Stimulated activated naive CD8-positive, alpha-beta T cell treated with anti-CD3 and anti-CD28 coated beads, Interleukin-15, Interleukin-2, amounts not matched to agents 100 ng/mL and 50 ng/mL, for 24 hours (primary cell): ENCODE data around the gene RSAD1.

ENCODE experiments used
- H3K27ac Mint-ChIP-seq: one replicate; pipeline ENCODE4 v1.8.0; 2021; ENCODE audit warnings: mild to moderate bottlenecking, mixed read lengths
- H3K27me3 Mint-ChIP-seq: one replicate; pipeline ENCODE4 v1.8.0; 2021; ENCODE audit warnings: mixed read lengths
- H3K36me3 Mint-ChIP-seq: one replicate; pipeline ENCODE4 v1.8.0; 2021; ENCODE audit warnings: low read depth, mixed read lengths
- H3K4me1 Mint-ChIP-seq: one replicate; pipeline ENCODE4 v1.8.0; 2021; ENCODE audit warnings: low read depth, mixed read lengths
- H3K4me3 Mint-ChIP-seq: one replicate; pipeline ENCODE4 v1.8.0; 2021; ENCODE audit warnings: mild to moderate bottlenecking, mixed read lengths
- H3K9me3 Mint-ChIP-seq: one replicate; pipeline ENCODE4 v1.8.0; 2021; ENCODE audit warnings: mixed read lengths

RSAD1 gene

GRCh38 chr17:50478391-50479381 lies at the start of gene RSAD1:
TSS of gene RSAD1 (plus strand) at chr17:50478860. CDS start at chr17:50478885, 25 bp downstream.
- Mint-ChIP-seq H3K9me3 (no peaks in the 10 kb centered on the region), H3K27ac (peak within 1 kb of the TSS; percentile 95), H3K4me3 (peak within 1 kb of the TSS; percentile 91), H3K36me3 (peaks cover 4% of the 10 kb centered on the region), H3K27me3 (peaks cover 4% of the 10 kb centered on the region), H3K4me1 (peaks cover 30% of the 10 kb centered on the region)

GRCh38 chr17:50429793-50430192 lies 48.9 kb upstream of the RSAD1 start:
- Mint-ChIP-seq H3K9me3 (no peaks in the 10 kb centered on the region), H3K27me3 (no peaks in the 10 kb centered on the region), H3K27ac (no peak overlapping the region), H3K4me3 (no peak overlapping the region), H3K4me1 (peaks cover 17% of the 10 kb centered on the region), H3K36me3 (no peaks in the 10 kb centered on the region)

- H3K36me3 Mint-ChIP-seq = no peaks in the 10 kb centered on the region
- H3K4me1 Mint-ChIP-seq = peaks cover 14% of the 10 kb centered on the region
- H3K4me3 Mint-ChIP-seq = no peak overlapping the region
- no peaks in the 10 kb centered on the region for H3K27me3 Mint-ChIP-seq
- no peak overlapping the region for H3K27ac Mint-ChIP-seq
- no peaks in the 10 kb centered on the region for H3K9me3 Mint-ChIP-seq
Observed at GRCh38 chr17:50430821-50431618, 47.6 kb upstream of the RSAD1 start.

- H3K36me3 Mint-ChIP-seq = no peaks in the 10 kb centered on the region
- no peak overlapping the region for H3K27ac Mint-ChIP-seq
- no peaks in the 10 kb centered on the region for H3K9me3 Mint-ChIP-seq
- H3K4me3 Mint-ChIP-seq = no peak overlapping the region
- no peaks in the 10 kb centered on the region for H3K27me3 Mint-ChIP-seq
- H3K4me1 Mint-ChIP-seq = peaks cover 7% of the 10 kb centered on the region
Observed at GRCh38 chr17:50432125-50432762, 46.4 kb upstream of the RSAD1 start.

GRCh38 chr17:50437409-50437808 lies 41.3 kb upstream of the RSAD1 start:
- Mint-ChIP-seq H3K4me3 (no peak overlapping the region), H3K4me1 (no peaks in the 10 kb centered on the region), H3K36me3 (peaks cover 4% of the 10 kb centered on the region), H3K27me3 (no peaks in the 10 kb centered on the region), H3K9me3 (no peaks in the 10 kb centered on the region), H3K27ac (no peak overlapping the region)

- Mint-ChIP-seq H3K36me3 (peaks cover 4% of the 10 kb centered on the region), H3K9me3 (no peaks in the 10 kb centered on the region), H3K27me3 (no peaks in the 10 kb centered on the region), H3K4me1 (no peaks in the 10 kb centered on the region), H3K27ac (no peak overlapping the region), H3K4me3 (no peak overlapping the region)
Observed at GRCh38 chr17:50439008-50439407, 39.7 kb upstream of the RSAD1 start.

- H3K27ac Mint-ChIP-seq = no peak overlapping the region
- H3K4me3 Mint-ChIP-seq = no peak overlapping the region
- no peaks in the 10 kb centered on the region for H3K4me1 Mint-ChIP-seq
- no peaks in the 10 kb centered on the region for H3K27me3 Mint-ChIP-seq
- peaks cover 4% of the 10 kb centered on the region for H3K36me3 Mint-ChIP-seq
- H3K9me3 Mint-ChIP-seq = no peaks in the 10 kb centered on the region
Observed at GRCh38 chr17:50440172-50440837, 38.4 kb upstream of the RSAD1 start.

- H3K36me3 Mint-ChIP-seq = peaks cover 4% of the 10 kb centered on the region
- no peaks in the 10 kb centered on the region for H3K9me3 Mint-ChIP-seq
- H3K4me1 Mint-ChIP-seq = no peaks in the 10 kb centered on the region
- no peaks in the 10 kb centered on the region for H3K27me3 Mint-ChIP-seq
- H3K27ac Mint-ChIP-seq = no peak overlapping the region
- H3K4me3 Mint-ChIP-seq = no peak overlapping the region
Observed at GRCh38 chr17:50440838-50441829, 37.5 kb upstream of the RSAD1 start.

- H3K4me1 Mint-ChIP-seq = no peaks in the 10 kb centered on the region
- H3K36me3 Mint-ChIP-seq = peaks cover 4% of the 10 kb centered on the region
- H3K4me3 Mint-ChIP-seq = no peak overlapping the region
- H3K27ac Mint-ChIP-seq = no peak overlapping the region
- no peaks in the 10 kb centered on the region for H3K27me3 Mint-ChIP-seq
- H3K9me3 Mint-ChIP-seq = no peaks in the 10 kb centered on the region
Observed at GRCh38 chr17:50443505-50443974, 35.1 kb upstream of the RSAD1 start.

GRCh38 chr17:50444841-50445715 lies 33.6 kb upstream of the RSAD1 start:
- Mint-ChIP-seq H3K4me3 (no peak overlapping the region), H3K36me3 (peaks cover 4% of the 10 kb centered on the region), H3K4me1 (no peaks in the 10 kb centered on the region), H3K27me3 (no peaks in the 10 kb centered on the region), H3K9me3 (no peaks in the 10 kb centered on the region), H3K27ac (no peak overlapping the region)

- Mint-ChIP-seq H3K36me3 (no peaks in the 10 kb centered on the region), H3K4me3 (no peak overlapping the region), H3K27ac (no peak overlapping the region)
Observed at GRCh38 chr17:50445730-50446325, 32.8 kb upstream of the RSAD1 start.

GRCh38 chr17:50447870-50448595 lies 30.6 kb upstream of the RSAD1 start:
- no peaks in the 10 kb centered on the region for H3K4me1 Mint-ChIP-seq
- no peaks in the 10 kb centered on the region for H3K27me3 Mint-ChIP-seq
- H3K4me3 Mint-ChIP-seq = no peak overlapping the region
- H3K27ac Mint-ChIP-seq = no peak overlapping the region
- H3K9me3 Mint-ChIP-seq = no peaks in the 10 kb centered on the region
- H3K36me3 Mint-ChIP-seq = no peaks in the 10 kb centered on the region

More at GRCh38 chr17:50445730-50446325, 32.8 kb upstream of the RSAD1 start:
- Mint-ChIP-seq H3K4me1 (no peaks in the 10 kb centered on the region), H3K27me3 (no peaks in the 10 kb centered on the region), H3K9me3 (no peaks in the 10 kb centered on the region)
